GM12878 (cell line): ENCODE measurements around the gene MPPED1. TPM values are rescaled to one million over a fixed set of nuclear protein-coding genes. Genes with fewer than 3 reads are reported as not detected.

Experiments used
- ATAC-seq: fragments of 200-7000 bp; cut with Tn5 transposase; 3 replicates; pipeline ENCODE4 v1.9.1; 2020; ENCODE audit warnings: mild to moderate bottlenecking, moderate library complexity
- BruUV-seq: library from RNA; stranded (reverse); fragments of 400-500 nt; replicated peaks from 2 replicates; lab custom pipeline; 2021; lab: Mats Ljungman, UMichigan
- CTCF ChIA-PET: fragments of 300-600 bp; sonication (Branson Sonifier 250); formaldehyde crosslinking; extraction: SDS; loops from one replicate; lab custom pipeline; 2021; ENCODE audit warnings: inconsistent platforms; lab: Yijun Ruan, JAX
- POLR2A ChIA-PET: fragments of 350-600 bp; formaldehyde crosslinking; extraction: SDS; loops from one replicate; lab custom pipeline; 2021; ENCODE audit warnings: inconsistent platforms; lab: Charles Lee
- RAD21 ChIA-PET: fragments of 300-600 bp; sonication (Branson Sonifier 250); formaldehyde crosslinking; loops from one replicate; lab custom pipeline; 2023; ENCODE audit warnings: antibody characterized with exemption; ENCODE audit not compliant: unreplicated experiment; lab: Charles Lee
- SMC1A ChIA-PET: fragments of 300-600 bp; sonication (Branson Sonifier 250); formaldehyde crosslinking; loops from one replicate; lab custom pipeline; 2023; ENCODE audit not compliant: unreplicated experiment, uncharacterized antibody; lab: Charles Lee
- DNase-seq: peaks from one replicate; pipeline ENCODE4 v3.0.0-alpha.2; 2011; ENCODE audit warnings: low read depth, low spot score
- FAIRE-seq: peaks from 3 replicates; lab custom pipeline; 2011; peaks lifted over from hg19 to GRCh38; lab: Jason Lieb, UNC
- H2AFZ ChIP-seq: 2 replicates; pipeline ENCODE4 v1.6.0; 2011; ENCODE audit warnings: low read depth, low read length, control low read depth; ENCODE audit not compliant: control insufficient read depth
- H3K27ac ChIP-seq: 2 replicates; pipeline ENCODE4 v1.5.1; 2011; ENCODE audit warnings: control low read depth; ENCODE audit not compliant: control insufficient read depth, insufficient read depth
- H3K27me3 ChIP-seq, 2 experiments: replicated peaks in 1 of 2; 2 replicates each; pipeline versions ENCODE4 v1.6.0 to v1.6.1; 2011; ENCODE audit warnings: low read length in 1 of 2; ENCODE audit not compliant: control insufficient read depth in 2 of 2, insufficient read depth in 2 of 2
- H3K36me3 ChIP-seq, 2 experiments: 2 replicates each; pipeline ENCODE4 v1.5.1; 2011; ENCODE audit warnings: low read length in 1 of 2; ENCODE audit not compliant: control insufficient read depth in 2 of 2, insufficient read depth in 2 of 2
- H3K4me1 ChIP-seq: 2 replicates; pipeline ENCODE4 v1.6.1; 2011; ENCODE audit warnings: mild to moderate bottlenecking, low read length, moderate library complexity, mixed read lengths; ENCODE audit not compliant: control insufficient read depth, insufficient read depth
- H3K4me2 ChIP-seq: 2 replicates; pipeline ENCODE4 v1.6.0; 2011; ENCODE audit warnings: control low read depth; ENCODE audit not compliant: control insufficient read depth, insufficient read depth
- H3K4me3 ChIP-seq: fragments of 200-600 bp; sonication (generic); 2 replicates; pipeline ENCODE4 v1.5.1; 2016
- H3K79me2 ChIP-seq: 2 replicates; pipeline ENCODE4 v1.6.0; 2011; ENCODE audit warnings: low read length; ENCODE audit not compliant: control insufficient read depth, insufficient read depth
- H3K9ac ChIP-seq: 2 replicates; pipeline ENCODE4 v1.8.0; 2011; ENCODE audit warnings: low read length, control low read depth, mixed read lengths; ENCODE audit not compliant: control insufficient read depth, insufficient read depth
- H3K9me3 ChIP-seq: replicated peaks from 3 replicates; pipeline ENCODE4 v1.5.1; 2011; ENCODE audit warnings: mild to moderate bottlenecking, low read length; ENCODE audit not compliant: control insufficient read depth, insufficient read depth
- H4K20me1 ChIP-seq: 2 replicates; pipeline ENCODE4 v1.6.0; 2011; ENCODE audit not compliant: control insufficient read depth, insufficient read depth
- GABPA ChIP-seq: IDR thresholded peaks from 2 replicates; pipeline ENCODE4 v1.6.1; 2014; ENCODE audit warnings: antibody characterized with exemption, low read depth, mild to moderate bottlenecking, inconsistent platforms
- GATAD2B ChIP-seq: fragments of 450-650 bp; conservative IDR thresholded peaks from 2 replicates; pipeline ENCODE4 v1.6.1; 2017; ENCODE audit warnings: low read depth, mild to moderate bottlenecking, moderate library complexity
- MXI1 ChIP-seq: fragments of 150-350 bp; IDR thresholded peaks from 2 replicates; pipeline ENCODE4 v1.6.1; 2011; ENCODE audit warnings: low read depth, mild to moderate bottlenecking, inconsistent platforms, low read length, improper control_type of control experiment
- RELA ChIP-seq: fragments of 450-650 bp; IDR thresholded peaks from 2 replicates; pipeline ENCODE4 v1.8.0; 2014; ENCODE audit warnings: borderline replicate concordance; ENCODE audit not compliant: partially characterized antibody
- SRF ChIP-seq, 2 experiments: IDR thresholded peaks; 2 replicates each; pipeline ENCODE4 v1.6.1; 2011; ENCODE audit warnings: low read depth in 2 of 2, low read length in 2 of 2, mild to moderate bottlenecking in 1 of 2, moderate library complexity in 1 of 2
- YY1 ChIP-seq: IDR thresholded peaks from 2 replicates; pipeline ENCODE4 v1.6.1; 2011; ENCODE audit warnings: low read depth, mild to moderate bottlenecking, low read length
- ZBED1 ChIP-seq: IDR thresholded peaks from 2 replicates; pipeline ENCODE4 v1.6.1; 2016; ENCODE audit warnings: borderline replicate concordance
- WGBS: methylation state at CpG from one replicate; pipeline ENCODE4 v1.1.6; 2016; ENCODE audit warnings: low lambda C conversion rate; ENCODE audit not compliant: insufficient replicate concordance, insufficient coverage; ENCODE audit errors: missing lambda C conversion rate; 5-methylcytosine and 5-hydroxymethylcytosine counted together
- in situ Hi-C: fragments of 300-500 bp; cut with MboI; formaldehyde crosslinking; loops from 9 replicates; pipeline ENCODE4 v1.14.3; 2018; ENCODE audit warnings: mixed read lengths
- intact Hi-C: fragments of 100-400 bp; cut with micrococcal nuclease; formaldehyde crosslinking; loops from one replicate; pipeline ENCODE4 v1.14.2; 2022; ENCODE audit not compliant: unreplicated experiment
- polyA plus RNA-seq, 11 experiments: library from polyadenylated mRNA; depleted of rRNA in 4 of 11; unstranded in 6 of 11; stranded (reverse) in 5 of 11; fragments of >200 nt; fragmentation: Nextera tagmentation in 4 of 11; fragmentation: Illumina TruSeq in 1 of 11; extraction: Ambion mirVana in 4 of 11; extraction: Trizol in 1 of 11; gene quantifications; 1 replicate in 1 of 11; 2 replicates in 10 of 11; pipeline versions ENCODE4 v1.2.1 to v1.2.3, GENCODE V29; 2011 to 2016; ENCODE audit warnings: inconsistent platforms in 2 of 11, missing spikeins in 2 of 11, low read depth in 1 of 11
- total RNA-seq, 4 experiments: library from RNA; depleted of rRNA in 3 of 4; stranded (reverse); fragments of >200 nt in 3 of 4; fragmentation: Illumina TruSeq in 1 of 4; extraction: Trizol in 1 of 4; gene quantifications; 2 replicates each; pipeline versions ENCODE4 v1.2.1 to v1.2.3, GENCODE V29; 2013 to 2021
- TF ChIP-seq, protein P1 (sequence below): IDR thresholded peaks from 2 replicates; pipeline ENCODE4 v1.6.1; 2011; ENCODE audit warnings: borderline replicate concordance, low read depth, mild to moderate bottlenecking, moderate library complexity, low read length; ENCODE audit not compliant: insufficient read depth, poor library complexity, severe bottlenecking
- TF ChIP-seq, protein P2 (sequence below): fragments of 450-650 bp; conservative IDR thresholded peaks from 2 replicates; pipeline ENCODE4 v1.6.1; 2017; ENCODE audit warnings: mild to moderate bottlenecking, moderate library complexity
- TF ChIP-seq, protein P3 (sequence below): fragments of 450-650 bp; IDR thresholded peaks from 2 replicates; pipeline ENCODE4 v1.6.1; 2018; ENCODE audit warnings: mild to moderate bottlenecking, low read depth, moderate library complexity; ENCODE audit not compliant: partially characterized antibody

The MPPED1 gene
- total and polyA plus RNA-seq, 10 of the 15 experiments (the other 5 are each of a cell fraction or from before 2014, with no cell fraction given), result 0.11 TPM; not detected in 9

DNA sequence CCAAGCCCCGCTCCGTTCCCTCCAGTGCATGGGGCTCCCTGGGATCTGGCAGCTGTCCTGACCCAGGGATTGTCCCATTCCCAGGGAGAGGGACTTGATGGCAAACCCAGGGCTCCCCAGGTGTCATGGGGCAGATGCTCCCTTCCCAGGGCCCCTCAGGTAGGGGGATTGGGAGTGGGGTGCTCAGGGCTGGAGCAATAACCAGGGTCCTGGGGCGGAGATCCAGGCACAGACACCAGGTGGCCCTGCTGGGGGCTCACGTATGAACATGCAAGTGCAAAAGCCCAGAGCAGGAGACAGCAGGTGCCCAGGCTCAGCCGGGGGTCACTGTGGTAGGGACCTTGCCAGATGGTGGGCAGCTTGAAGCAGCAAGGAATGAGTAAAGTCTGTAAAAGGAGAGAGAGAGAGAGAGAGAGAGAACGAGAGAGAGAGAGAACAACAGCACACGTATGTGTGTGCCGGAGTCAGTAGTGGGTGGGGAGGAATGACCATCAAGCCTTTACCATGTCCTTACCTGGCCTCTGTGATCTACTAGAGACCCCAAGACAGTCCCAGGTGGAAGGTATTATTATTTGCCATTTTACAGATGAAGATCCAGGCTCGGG, 19.3 kb upstream of the MPPED1 start:
- POLR2A ChIA-PET, result no interaction called here
- TF ChIP-seq, protein P1, sequence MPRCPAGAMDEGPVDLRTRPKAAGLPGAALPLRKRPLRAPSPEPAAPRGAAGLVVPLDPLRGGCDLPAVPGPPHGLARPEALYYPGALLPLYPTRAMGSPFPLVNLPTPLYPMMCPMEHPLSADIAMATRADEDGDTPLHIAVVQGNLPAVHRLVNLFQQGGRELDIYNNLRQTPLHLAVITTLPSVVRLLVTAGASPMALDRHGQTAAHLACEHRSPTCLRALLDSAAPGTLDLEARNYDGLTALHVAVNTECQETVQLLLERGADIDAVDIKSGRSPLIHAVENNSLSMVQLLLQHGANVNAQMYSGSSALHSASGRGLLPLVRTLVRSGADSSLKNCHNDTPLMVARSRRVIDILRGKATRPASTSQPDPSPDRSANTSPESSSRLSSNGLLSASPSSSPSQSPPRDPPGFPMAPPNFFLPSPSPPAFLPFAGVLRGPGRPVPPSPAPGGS, result no peak
- TF ChIP-seq YY1 (no peak), SRF (IDR thresholded peaks at IDR 0.05; ENCODE audit: low read depth in 2 of 2, low read length in 2 of 2) (no peak), ZBED1 (no peak), GATAD2B (no peak), MXI1 (no peak), RELA (no peak), GABPA (no peak)
- TF ChIP-seq, protein P2, sequence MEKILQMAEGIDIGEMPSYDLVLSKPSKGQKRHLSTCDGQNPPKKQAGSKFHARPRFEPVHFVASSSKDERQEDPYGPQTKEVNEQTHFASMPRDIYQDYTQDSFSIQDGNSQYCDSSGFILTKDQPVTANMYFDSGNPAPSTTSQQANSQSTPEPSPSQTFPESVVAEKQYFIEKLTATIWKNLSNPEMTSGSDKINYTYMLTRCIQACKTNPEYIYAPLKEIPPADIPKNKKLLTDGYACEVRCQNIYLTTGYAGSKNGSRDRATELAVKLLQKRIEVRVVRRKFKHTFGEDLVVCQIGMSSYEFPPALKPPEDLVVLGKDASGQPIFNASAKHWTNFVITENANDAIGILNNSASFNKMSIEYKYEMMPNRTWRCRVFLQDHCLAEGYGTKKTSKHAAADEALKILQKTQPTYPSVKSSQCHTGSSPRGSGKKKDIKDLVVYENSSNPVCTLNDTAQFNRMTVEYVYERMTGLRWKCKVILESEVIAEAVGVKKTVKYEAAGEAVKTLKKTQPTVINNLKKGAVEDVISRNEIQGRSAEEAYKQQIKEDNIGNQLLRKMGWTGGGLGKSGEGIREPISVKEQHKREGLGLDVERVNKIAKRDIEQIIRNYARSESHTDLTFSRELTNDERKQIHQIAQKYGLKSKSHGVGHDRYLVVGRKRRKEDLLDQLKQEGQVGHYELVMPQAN, result no peak
- TF ChIP-seq, protein P3, sequence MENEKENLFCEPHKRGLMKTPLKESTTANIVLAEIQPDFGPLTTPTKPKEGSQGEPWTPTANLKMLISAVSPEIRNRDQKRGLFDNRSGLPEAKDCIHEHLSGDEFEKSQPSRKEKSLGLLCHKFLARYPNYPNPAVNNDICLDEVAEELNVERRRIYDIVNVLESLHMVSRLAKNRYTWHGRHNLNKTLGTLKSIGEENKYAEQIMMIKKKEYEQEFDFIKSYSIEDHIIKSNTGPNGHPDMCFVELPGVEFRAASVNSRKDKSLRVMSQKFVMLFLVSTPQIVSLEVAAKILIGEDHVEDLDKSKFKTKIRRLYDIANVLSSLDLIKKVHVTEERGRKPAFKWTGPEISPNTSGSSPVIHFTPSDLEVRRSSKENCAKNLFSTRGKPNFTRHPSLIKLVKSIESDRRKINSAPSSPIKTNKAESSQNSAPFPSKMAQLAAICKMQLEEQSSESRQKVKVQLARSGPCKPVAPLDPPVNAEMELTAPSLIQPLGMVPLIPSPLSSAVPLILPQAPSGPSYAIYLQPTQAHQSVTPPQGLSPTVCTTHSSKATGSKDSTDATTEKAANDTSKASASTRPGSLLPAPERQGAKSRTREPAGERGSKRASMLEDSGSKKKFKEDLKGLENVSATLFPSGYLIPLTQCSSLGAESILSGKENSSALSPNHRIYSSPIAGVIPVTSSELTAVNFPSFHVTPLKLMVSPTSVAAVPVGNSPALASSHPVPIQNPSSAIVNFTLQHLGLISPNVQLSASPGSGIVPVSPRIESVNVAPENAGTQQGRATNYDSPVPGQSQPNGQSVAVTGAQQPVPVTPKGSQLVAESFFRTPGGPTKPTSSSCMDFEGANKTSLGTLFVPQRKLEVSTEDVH, result no peak
- no peaks in the 10 kb centered on the region for H3K4me1 ChIP-seq
- CTCF ChIA-PET, result no interaction called here
- H3K9me3 ChIP-seq, result no peaks in the 10 kb centered on the region
- 43% methylated on average over 9 of the region's 9 CpGs for WGBS
- H3K4me2 ChIP-seq, result no peak overlapping the region
- RAD21 ChIA-PET, result no interaction called here
- no peaks in the 10 kb centered on the region for H3K79me2 ChIP-seq
- BruUV-seq, result no TSS peak
- in situ Hi-C loops, result loop anchor here (10.0 kb wide), 2 partner anchors 432 to 1232 kb away; no protein-coding TSS in a partner anchor
- no peak for DNase-seq
- H2AFZ ChIP-seq, result no peak overlapping the region
- no peaks in the 10 kb centered on the region for H3K36me3 ChIP-seq
- SMC1A ChIA-PET, result no interaction called here
- H3K27me3 ChIP-seq, result peaks cover 0 to 1% of the 10 kb centered on the region in 2 experiments; a peak in 2 of 4 replicates
- H3K27ac ChIP-seq, result no peak overlapping the region
- H3K9ac ChIP-seq, result no peak overlapping the region
- intact Hi-C loops, result no loop called here
- ATAC-seq, result no peak
- no peaks in the 10 kb centered on the region for H4K20me1 ChIP-seq
- FAIRE-seq, result no peak
- no peak overlapping the region for H3K4me3 ChIP-seq
